Adrenal gland (tissue), 12 donors: ENCODE results near the gene CIAO3. TPM values are rescaled to one million over a fixed set of nuclear protein-coding genes. Genes with fewer than 3 reads are reported as not detected.

Experiments
- DNase-seq, 7 donors: peaks; one replicate each; pipeline ENCODE4 v3.0.0-alpha.2; 2019 to 2020
- H3K27ac ChIP-seq, 5 donors: fragments of 200-600 bp; sonication (generic) in 4 of 5; 1 replicate in 3 of 5; 2 replicates in 2 of 5; pipeline versions ENCODE4 v1.5.1 to v1.8.0; 2016 to 2020; ENCODE audit warnings: mild to moderate bottlenecking in 1 of 5
- H3K27me3 ChIP-seq: fragments of 200-600 bp; 2 replicates; pipeline ENCODE4 v1.8.0; 2021
- H3K36me3 ChIP-seq, 2 donors: fragments of 200-600 bp; replicated peaks in 1 of 2; 1 replicate in 1 of 2; 2 replicates in 1 of 2; pipeline versions ENCODE4 v1.5.1 to v1.8.0; 2018 to 2022
- H3K4me1 ChIP-seq, 2 donors: fragments of 200-600 bp; replicated peaks in 1 of 2; 1 replicate in 1 of 2; 2 replicates in 1 of 2; pipeline versions ENCODE4 v1.5.1 to v1.8.0; 2018 to 2021
- H3K4me3 ChIP-seq, 4 donors: fragments of 200-600 bp; sonication (generic) in 3 of 4; one replicate each; pipeline ENCODE4 v1.5.1; 2016 to 2018
- H3K9me3 ChIP-seq, 3 donors: fragments of 200-600 bp; sonication (generic) in 1 of 3; replicated peaks in 1 of 3; 1 replicate in 2 of 3; 2 replicates in 1 of 3; pipeline versions ENCODE4 v1.5.1 to v1.8.0; 2016 to 2021
- POLR2A ChIP-seq, 2 donors: fragments of 450-650 bp; IDR thresholded peaks; one replicate each; pipeline ENCODE4 v1.6.1; 2017; ENCODE audit warnings: antibody characterized with exemption in 2 of 2, mild to moderate bottlenecking in 2 of 2, moderate library complexity in 1 of 2
- WGBS, 4 donors: extraction: QIAGEN DNeasy Blood & Tissue Kit in 2 of 4; methylation state at CpG; one replicate each; pipeline versions ENCODE4 v1.1.5 to v1.1.7; 2013 to 2017; 5-methylcytosine and 5-hydroxymethylcytosine counted together
- intact Hi-C, 2 donors: fragments of 100-400 bp; cut with DNase I; formaldehyde crosslinking; loops; one replicate each; pipeline versions ENCODE4 v1.14.1 to v1.15.0; 2022 to 2023
- polyA plus RNA-seq, 3 donors: library from polyadenylated mRNA; stranded (reverse); fragments of 200-250 nt in 2 of 3; fragments of 350-450 nt in 1 of 3; fragmentation: Illumina TruSeq in 1 of 3; extraction: RNeasy Lipid Tissue Mini Kit (QIAGEN cat#74804) in 1 of 3; gene quantifications; one replicate each; pipeline ENCODE4 v1.2.3, GENCODE V29; 2013 to 2014
- total RNA-seq, 9 donors: library from RNA; depleted of rRNA in 4 of 9; stranded (reverse); fragments of >200 nt in 4 of 9; fragments of 120-200 nt in 1 of 9; fragmentation: NEBNext Ultra II Directional in 1 of 9; extraction: Animal tissue kit (Norgen Biotek cat#: 25700) in 1 of 9; gene quantifications; one replicate each; pipeline versions ENCODE4 v1.1.0 to v1.2.4, GENCODE V29; 2013 to 2023
- TF ChIP-seq, protein P1 (sequence below), 6 experiments: fragments of 450-650 bp in 4 of 6; fragments of 200-600 bp in 2 of 6; sonication (generic) in 1 of 6; IDR thresholded peaks; 1 replicate in 5 of 6; 2 replicates in 1 of 6; pipeline versions ENCODE4 v1.5.1 to v1.8.0; 2016 to 2021; ENCODE audit warnings: antibody characterized with exemption in 6 of 6, mild to moderate bottlenecking in 2 of 6, moderate library complexity in 1 of 6
- donor health status: healthy with polysubstance abuse.
- donor health status: Bipolar disorder and iron deficiency.
- donor health status: DM: yes; HTN: yes; CAD: no.
- donor health status: DM: no; HTN: no; CAD: no.
- donor health status: DM: no; HTN: no; CAD: no.
- donor health status: DM: yes; HTN: yes; CAD: no.

The CIAO3 gene
- total and polyA plus RNA-seq, 12 donors = 8.9 to 99.4 (median 29.5) TPM

DNA sequence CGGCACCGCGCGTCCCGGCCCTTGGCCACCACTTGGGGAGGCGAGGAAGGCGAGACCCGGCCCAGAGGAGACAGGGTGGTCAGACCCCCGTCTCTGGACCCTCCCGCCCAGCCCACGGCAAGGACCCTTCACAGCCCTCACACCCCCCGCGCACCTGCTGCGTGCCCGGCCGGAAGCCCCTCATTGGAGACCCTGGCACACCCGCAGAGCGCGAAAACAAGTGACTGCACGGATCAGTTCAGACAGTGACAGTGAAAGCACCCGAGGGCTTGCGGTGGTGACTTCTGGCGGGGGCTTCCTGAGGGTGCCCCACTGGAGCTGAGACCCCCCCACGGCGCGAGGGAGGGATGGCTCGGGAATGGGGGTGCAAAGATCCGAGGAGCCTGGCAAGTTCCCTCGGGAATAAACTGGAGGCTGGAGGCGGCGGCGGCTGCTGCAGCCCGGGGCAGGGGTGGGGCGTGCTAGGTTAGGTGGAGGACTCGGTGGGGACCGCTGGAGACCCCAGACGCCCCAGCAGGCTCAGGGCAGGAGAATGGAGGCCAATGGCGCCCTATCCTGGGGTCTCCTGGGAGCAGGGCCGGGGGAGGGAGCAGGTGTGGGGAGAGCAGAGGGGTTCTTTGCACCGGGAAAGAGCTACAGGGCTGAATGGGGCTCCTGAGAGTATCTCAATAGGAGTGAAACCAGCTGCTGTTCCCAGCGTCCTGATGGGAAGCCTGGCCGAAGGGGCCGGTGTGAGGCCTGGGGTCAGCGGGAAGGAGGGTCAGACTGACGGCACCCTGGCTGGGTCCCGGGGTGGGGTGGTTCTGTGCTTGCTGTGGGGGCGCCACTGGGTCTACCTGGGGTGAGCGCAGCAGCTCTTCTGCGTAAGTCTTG, 34.4 kb downstream of the CIAO3 start:
- 5 to 6% (median 5%) methylated on average over 20 to 49 of the region's 49 CpGs; no CpG with 5 or more reads in 1 of the 4 donors for WGBS, 4 donors
- H3K4me3 ChIP-seq = no peak overlapping the region
- peak overlapping the region in 1 of 5 donors; percentile 44 for H3K27ac ChIP-seq
- intact Hi-C loops = loop anchor here in 1 of 2 donors (5.0 kb wide), 1 partner anchor 76 kb away; no protein-coding TSS in a partner anchor
- TF ChIP-seq, protein P1, sequence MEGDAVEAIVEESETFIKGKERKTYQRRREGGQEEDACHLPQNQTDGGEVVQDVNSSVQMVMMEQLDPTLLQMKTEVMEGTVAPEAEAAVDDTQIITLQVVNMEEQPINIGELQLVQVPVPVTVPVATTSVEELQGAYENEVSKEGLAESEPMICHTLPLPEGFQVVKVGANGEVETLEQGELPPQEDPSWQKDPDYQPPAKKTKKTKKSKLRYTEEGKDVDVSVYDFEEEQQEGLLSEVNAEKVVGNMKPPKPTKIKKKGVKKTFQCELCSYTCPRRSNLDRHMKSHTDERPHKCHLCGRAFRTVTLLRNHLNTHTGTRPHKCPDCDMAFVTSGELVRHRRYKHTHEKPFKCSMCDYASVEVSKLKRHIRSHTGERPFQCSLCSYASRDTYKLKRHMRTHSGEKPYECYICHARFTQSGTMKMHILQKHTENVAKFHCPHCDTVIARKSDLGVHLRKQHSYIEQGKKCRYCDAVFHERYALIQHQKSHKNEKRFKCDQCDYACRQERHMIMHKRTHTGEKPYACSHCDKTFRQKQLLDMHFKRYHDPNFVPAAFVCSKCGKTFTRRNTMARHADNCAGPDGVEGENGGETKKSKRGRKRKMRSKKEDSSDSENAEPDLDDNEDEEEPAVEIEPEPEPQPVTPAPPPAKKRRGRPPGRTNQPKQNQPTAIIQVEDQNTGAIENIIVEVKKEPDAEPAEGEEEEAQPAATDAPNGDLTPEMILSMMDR (IDR thresholded peaks at IDR 0.05) = no peak
- no peak for TF ChIP-seq POLR2A (IDR thresholded peaks at IDR 0.05)
- H3K9me3 ChIP-seq = no peaks in the 10 kb centered on the region
- DNase-seq = no peak
- peaks cover 58% of the 10 kb centered on the region for H3K27me3 ChIP-seq
- no peaks in the 10 kb centered on the region for H3K36me3 ChIP-seq
- H3K4me1 ChIP-seq = no peaks in the 10 kb centered on the region

DNA sequence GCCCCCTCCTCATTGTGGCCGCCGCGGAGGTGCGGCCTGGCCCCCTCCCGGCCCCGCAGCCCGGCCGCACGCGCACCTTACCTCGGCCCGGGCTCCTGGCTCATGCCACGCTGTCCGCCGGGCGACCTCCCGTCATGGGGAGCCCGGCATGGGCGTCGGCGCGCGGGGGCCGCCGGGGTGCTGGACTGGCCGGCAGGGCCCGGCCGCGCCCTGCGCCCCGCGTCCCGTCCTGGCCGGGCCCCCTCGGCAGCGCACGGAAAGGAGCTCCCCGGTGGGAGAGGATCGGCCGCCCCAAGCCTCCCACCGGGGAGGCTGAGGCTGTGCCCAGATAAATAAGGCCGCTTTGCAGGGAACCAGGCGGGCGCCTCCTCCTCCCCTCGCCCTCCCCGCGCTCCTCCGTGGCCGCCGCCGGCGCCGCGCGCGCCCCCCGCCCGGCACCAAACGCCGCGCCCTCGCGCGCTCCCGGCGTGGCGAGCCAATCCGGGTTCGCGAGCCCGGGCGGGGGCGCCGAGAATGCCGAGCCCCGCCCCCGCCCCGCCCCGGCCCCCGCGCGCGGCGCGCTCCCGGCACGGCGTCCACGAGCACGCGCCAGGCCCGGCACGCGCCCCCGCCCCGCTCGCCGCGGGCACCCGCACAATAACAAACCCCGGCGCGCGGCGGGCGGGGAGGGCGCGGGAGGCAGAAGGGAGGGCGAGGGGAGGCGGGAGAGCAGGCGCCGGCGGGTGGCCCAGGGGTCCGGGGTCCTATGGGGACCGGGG, 35.2 kb downstream of the CIAO3 start, which contains the start of gene FBXL16:
FBXL16 (minus strand) TSS at position 371 of the 758 bp plus-strand sequence. CDS start 8,396 bp downstream, outside the sequence.
- Histone ChIP-seq H3K4me3 (no peak within 1 kb of the TSS), H3K27ac (peak within 1 kb of the TSS in 1 of 5 donors; percentile 52), H3K27me3 (peaks cover 60% of the 10 kb centered on the region), H3K9me3 (no peaks in the 10 kb centered on the region), H3K36me3 (no peaks in the 10 kb centered on the region), H3K4me1 (peaks cover 3 to 4% of the 10 kb centered on the region in 2 donors)
- no peak for DNase-seq
- intact Hi-C loops = loop anchor here in 1 of 2 donors (5.0 kb wide), 1 partner anchor 77 kb away; no protein-coding TSS in a partner anchor
- TF ChIP-seq, protein P1 (IDR thresholded peaks at IDR 0.05) = no peak
- no peak for TF ChIP-seq POLR2A (IDR thresholded peaks at IDR 0.05)
- WGBS, 4 donors = 0 to 1% (median 1%) methylated on average over 1 to 115 of the region's 115 CpGs; no CpG with 5 or more reads in 1 of the 4 donors

DNA sequence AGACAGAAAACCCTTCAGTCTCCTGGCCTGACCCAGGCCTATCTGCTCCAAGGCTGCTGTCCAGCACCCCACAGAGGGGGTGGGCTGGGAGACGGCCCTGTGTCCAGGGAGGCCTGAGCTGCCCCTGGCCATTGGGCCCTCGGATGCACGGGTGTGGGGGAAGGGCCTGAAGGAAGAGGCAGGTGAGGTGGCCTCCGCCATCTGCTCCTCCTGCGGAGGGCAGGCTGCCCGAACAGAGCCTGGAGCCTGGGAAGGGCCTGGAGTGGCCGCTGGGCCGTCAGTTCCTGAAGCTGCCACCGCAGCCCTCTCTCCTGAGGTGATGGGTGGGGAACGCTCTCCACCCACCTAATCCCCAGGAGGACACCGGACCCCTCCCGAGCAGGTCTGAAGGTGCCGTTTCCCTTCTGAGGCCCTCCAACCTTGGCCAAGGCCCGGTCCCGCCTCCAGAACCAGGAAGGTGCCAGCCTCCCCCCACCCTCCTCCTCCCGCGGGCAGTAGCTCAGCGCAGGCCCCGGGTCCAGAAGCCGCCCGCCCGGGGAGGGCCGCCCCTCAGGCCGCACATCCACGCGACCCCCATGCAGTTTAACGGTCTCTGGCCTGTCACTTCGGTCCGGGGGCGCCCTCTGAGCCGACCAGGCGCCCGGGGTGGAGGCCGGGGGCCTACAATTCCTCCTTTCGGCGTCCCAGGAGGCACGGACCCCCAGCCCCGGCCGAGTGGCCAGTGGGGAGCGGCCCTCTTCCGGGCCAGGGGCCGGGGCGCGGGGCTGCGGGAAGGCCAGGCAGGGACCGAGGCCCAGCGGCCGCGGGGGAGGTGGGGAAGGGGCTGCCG, 36.0 kb downstream of the CIAO3 start:
- no peak for TF ChIP-seq POLR2A (IDR thresholded peaks at IDR 0.05)
- TF ChIP-seq, protein P1 (IDR thresholded peaks at IDR 0.05) = no peak
- no peak for DNase-seq
- H3K36me3 ChIP-seq = no peaks in the 10 kb centered on the region
- peaks cover 69% of the 10 kb centered on the region for H3K27me3 ChIP-seq
- WGBS, 4 donors = 9 to 31% (median 10%) methylated on average over 5 to 50 of the region's 50 CpGs
- intact Hi-C loops = loop anchor here in 1 of 2 donors (5.0 kb wide), 1 partner anchor 78 kb away; no protein-coding TSS in a partner anchor
- no peak overlapping the region for H3K4me3 ChIP-seq
- H3K27ac ChIP-seq = peak overlapping the region in 1 of 5 donors; percentile 52
- H3K4me1 ChIP-seq = peaks cover 4 to 8% of the 10 kb centered on the region in 2 donors
- no peaks in the 10 kb centered on the region for H3K9me3 ChIP-seq
